GM23338 (cell line): Measurements from ENCODE around the gene ST8SIA6. TPM values are rescaled to one million over a fixed set of nuclear protein-coding genes. Genes with fewer than 3 reads are reported as not detected.

Source experiments
- ATAC-seq: fragments of 200-7000 bp; cut with Tn5 transposase; 3 replicates; pipeline ENCODE4 v1.9.1; 2020
- DNase-seq: peaks from one replicate; pipeline ENCODE4 v3.0.0-alpha.2; 2015; ENCODE audit warnings: low spot score
- H2AFZ ChIP-seq: fragments of 200-600 bp; sonication (generic); 2 replicates; pipeline ENCODE4 v1.8.0; 2016; ENCODE audit warnings: antibody characterized with exemption, mild to moderate bottlenecking, moderate library complexity
- H3F3A ChIP-seq: fragments of 200-600 bp; sonication (generic); replicated peaks from 2 replicates; pipeline ENCODE4 v1.8.0; 2017; ENCODE audit warnings: antibody characterized with exemption, mixed run types, low read depth
- H3K27ac ChIP-seq: fragments of 200-600 bp; sonication (generic); 2 replicates; pipeline ENCODE4 v1.6.1; 2016; ENCODE audit warnings: low read depth
- H3K27me3 ChIP-seq: fragments of 200-600 bp; sonication (generic); 2 replicates; pipeline ENCODE4 v1.8.0; 2016; ENCODE audit warnings: mild to moderate bottlenecking, mixed run types, moderate library complexity; ENCODE audit not compliant: insufficient read depth
- H3K36me3 ChIP-seq: fragments of 200-600 bp; sonication (generic); 2 replicates; pipeline ENCODE4 v1.8.0; 2016; ENCODE audit warnings: mild to moderate bottlenecking; ENCODE audit not compliant: insufficient read depth
- H3K4me1 ChIP-seq: fragments of 200-600 bp; sonication (generic); 2 replicates; pipeline ENCODE4 v1.8.0; 2016; ENCODE audit warnings: mild to moderate bottlenecking, moderate library complexity; ENCODE audit not compliant: insufficient read depth
- H3K4me2 ChIP-seq: fragments of 200-600 bp; sonication (generic); 2 replicates; pipeline ENCODE4 v1.7.1; 2017; ENCODE audit warnings: mixed run types
- H3K4me3 ChIP-seq: fragments of 200-600 bp; sonication (generic); 2 replicates; pipeline ENCODE4 v1.6.1; 2016; ENCODE audit warnings: mixed run types
- H3K79me2 ChIP-seq: fragments of 200-600 bp; sonication (generic); replicated peaks from 2 replicates; pipeline ENCODE4 v1.8.0; 2017; ENCODE audit warnings: mild to moderate bottlenecking; ENCODE audit not compliant: insufficient read depth
- H3K9me2 ChIP-seq: fragments of 200-600 bp; sonication (generic); 2 replicates; pipeline ENCODE4 v1.8.0; 2017; ENCODE audit not compliant: insufficient read depth
- H4K20me1 ChIP-seq: fragments of 200-600 bp; sonication (generic); replicated peaks from 2 replicates; pipeline ENCODE4 v1.8.0; 2017; ENCODE audit warnings: mild to moderate bottlenecking; ENCODE audit not compliant: insufficient read depth
- H3K27ac Mint-ChIP-seq: 2 replicates; pipeline ENCODE4 v1.8.0; 2020; ENCODE audit warnings: inconsistent platforms, mild to moderate bottlenecking, moderate library complexity, mixed read lengths
- H3K27me3 Mint-ChIP-seq: 3 replicates; pipeline ENCODE4 v1.8.0; 2022; ENCODE audit warnings: low read depth, mild to moderate bottlenecking, moderate library complexity, mixed read lengths, inconsistent platforms; ENCODE audit not compliant: insufficient read depth, poor library complexity
- H3K36me3 Mint-ChIP-seq: 3 replicates; pipeline ENCODE4 v1.8.0; 2021; ENCODE audit warnings: low read depth, mild to moderate bottlenecking, inconsistent platforms, moderate library complexity, mixed read lengths
- H3K4me1 Mint-ChIP-seq: 3 replicates; pipeline ENCODE4 v1.8.0; 2020; ENCODE audit warnings: mild to moderate bottlenecking, inconsistent platforms, mixed read lengths
- H3K4me3 Mint-ChIP-seq: 3 replicates; pipeline ENCODE4 v1.8.0; 2021; ENCODE audit warnings: moderate library complexity, mild to moderate bottlenecking, inconsistent platforms, mixed read lengths
- H3K9me3 Mint-ChIP-seq: 3 replicates; pipeline ENCODE4 v1.8.0; 2020; ENCODE audit warnings: moderate library complexity, mild to moderate bottlenecking, inconsistent platforms, mixed read lengths
- CREB1 ChIP-seq: fragments of 250-450 bp; sonication (Bioruptor Pico); IDR thresholded peaks from 2 replicates; pipeline ENCODE4 v1.5.0; 2020; ENCODE audit warnings: low read depth, mild to moderate bottlenecking, moderate library complexity
- EZH2 ChIP-seq: fragments of 200-600 bp; sonication (generic); IDR thresholded peaks from one replicate; pipeline ENCODE4 v1.8.0; 2017; ENCODE audit warnings: antibody characterized with exemption, mild to moderate bottlenecking, low read depth; ENCODE audit not compliant: unreplicated experiment
- EZH2phosphoT487 ChIP-seq: fragments of 200-600 bp; sonication (generic); IDR thresholded peaks from one replicate; pipeline ENCODE4 v1.8.1; 2018; ENCODE audit warnings: antibody characterized with exemption; ENCODE audit not compliant: unreplicated experiment
- JUNB ChIP-seq: IDR thresholded peaks from one replicate; pipeline ENCODE4 v1.6.1; 2016; ENCODE audit warnings: antibody characterized with exemption; ENCODE audit not compliant: unreplicated experiment
- NANOG ChIP-seq: IDR thresholded peaks from 2 replicates; pipeline ENCODE4 v1.6.1; 2016; ENCODE audit warnings: antibody characterized with exemption, borderline replicate concordance
- POLR2AphosphoS5 ChIP-seq: IDR thresholded peaks from 2 replicates; pipeline ENCODE4 v1.6.1; 2016; ENCODE audit warnings: antibody characterized with exemption, low read depth
- STAT1 ChIP-seq: IDR thresholded peaks from one replicate; pipeline ENCODE4 v1.6.1; 2016; ENCODE audit warnings: antibody characterized with exemption; ENCODE audit not compliant: unreplicated experiment
- ZNF114 ChIP-seq: fragments of 250-450 bp; sonication (Bioruptor Pico); IDR thresholded peaks from 2 replicates; pipeline ENCODE4 v1.5.0; 2020; ENCODE audit warnings: mild to moderate bottlenecking, moderate library complexity
- ZNF331 ChIP-seq: fragments of 250-450 bp; sonication (Bioruptor Pico); IDR thresholded peaks from 2 replicates; pipeline ENCODE4 v1.5.0; 2020; ENCODE audit warnings: low read depth, mild to moderate bottlenecking, moderate library complexity
- polyA plus RNA-seq: library from polyadenylated mRNA; unstranded; fragments of >200 nt; fragmentation: Nextera tagmentation; extraction: Ambion mirVana; gene quantifications from 2 replicates; pipeline ENCODE4 v1.2.1, GENCODE V29; 2016
- total RNA-seq: library from RNA; depleted of rRNA; stranded (reverse); fragments of >200 nt; shearing (Covaris generic); gene quantifications from 2 replicates; pipeline ENCODE4 v1.2.3, GENCODE V29; 2014
- TF ChIP-seq, protein P1 (sequence below): IDR thresholded peaks from one replicate; pipeline ENCODE4 v1.6.1; 2018; ENCODE audit warnings: antibody characterized with exemption; ENCODE audit not compliant: unreplicated experiment
- TF ChIP-seq, protein P2 (sequence below): IDR thresholded peaks from 2 replicates; pipeline ENCODE4 v1.6.1; 2016; ENCODE audit warnings: antibody characterized with exemption
- TF ChIP-seq, protein P3 (sequence below), 2 experiments: fragments of 200-600 bp in 1 of 2; sonication (generic) in 1 of 2; conservative IDR thresholded peaks; 2 replicates each; pipeline versions ENCODE4 v1.5.1 to v1.6.1; 2016 to 2017; ENCODE audit warnings: antibody characterized with exemption in 2 of 2, low read depth in 2 of 2, mild to moderate bottlenecking in 2 of 2, moderate library complexity in 1 of 2
- TF ChIP-seq, protein P4 (sequence below): fragments of 250-450 bp; sonication (Bioruptor Pico); IDR thresholded peaks from 2 replicates; pipeline ENCODE4 v1.5.0; 2020; ENCODE audit warnings: mild to moderate bottlenecking, moderate library complexity

Gene ST8SIA6
- total and polyA plus RNA-seq, 2 experiments from 2014 or later = 1.6 to 2.3 TPM

DNA sequence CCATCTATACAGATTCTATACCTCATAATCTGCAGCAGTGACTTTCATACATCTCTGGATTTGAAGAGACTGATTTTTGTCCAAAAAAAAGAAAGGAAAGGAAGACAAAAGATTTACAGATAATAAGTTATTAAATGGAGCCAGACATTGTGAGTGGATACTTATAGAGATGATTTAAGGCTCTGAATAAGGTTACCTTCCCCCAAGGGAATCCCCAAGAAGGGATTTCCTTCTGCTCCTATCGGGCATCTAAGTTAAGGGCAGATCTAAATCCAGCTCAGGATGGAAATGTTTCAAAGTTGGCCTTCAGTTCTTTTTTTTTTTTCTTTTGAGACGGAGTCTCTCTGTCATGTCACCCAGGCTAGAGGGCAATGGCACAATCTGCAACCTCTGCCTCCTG lies 97.6 kb downstream of the ST8SIA6 start:
- no peak overlapping the region for H2AFZ ChIP-seq
- H3K27ac Mint-ChIP-seq = no peak overlapping the region
- no peaks in the 10 kb centered on the region for H3K9me2 ChIP-seq
- H3K4me3 ChIP-seq = no peak overlapping the region
- H3K4me3 Mint-ChIP-seq = no peak overlapping the region
- no peak for TF ChIP-seq EZH2
- TF ChIP-seq NANOG = no peak
- TF ChIP-seq STAT1 = no peak
- TF ChIP-seq, protein P1, sequence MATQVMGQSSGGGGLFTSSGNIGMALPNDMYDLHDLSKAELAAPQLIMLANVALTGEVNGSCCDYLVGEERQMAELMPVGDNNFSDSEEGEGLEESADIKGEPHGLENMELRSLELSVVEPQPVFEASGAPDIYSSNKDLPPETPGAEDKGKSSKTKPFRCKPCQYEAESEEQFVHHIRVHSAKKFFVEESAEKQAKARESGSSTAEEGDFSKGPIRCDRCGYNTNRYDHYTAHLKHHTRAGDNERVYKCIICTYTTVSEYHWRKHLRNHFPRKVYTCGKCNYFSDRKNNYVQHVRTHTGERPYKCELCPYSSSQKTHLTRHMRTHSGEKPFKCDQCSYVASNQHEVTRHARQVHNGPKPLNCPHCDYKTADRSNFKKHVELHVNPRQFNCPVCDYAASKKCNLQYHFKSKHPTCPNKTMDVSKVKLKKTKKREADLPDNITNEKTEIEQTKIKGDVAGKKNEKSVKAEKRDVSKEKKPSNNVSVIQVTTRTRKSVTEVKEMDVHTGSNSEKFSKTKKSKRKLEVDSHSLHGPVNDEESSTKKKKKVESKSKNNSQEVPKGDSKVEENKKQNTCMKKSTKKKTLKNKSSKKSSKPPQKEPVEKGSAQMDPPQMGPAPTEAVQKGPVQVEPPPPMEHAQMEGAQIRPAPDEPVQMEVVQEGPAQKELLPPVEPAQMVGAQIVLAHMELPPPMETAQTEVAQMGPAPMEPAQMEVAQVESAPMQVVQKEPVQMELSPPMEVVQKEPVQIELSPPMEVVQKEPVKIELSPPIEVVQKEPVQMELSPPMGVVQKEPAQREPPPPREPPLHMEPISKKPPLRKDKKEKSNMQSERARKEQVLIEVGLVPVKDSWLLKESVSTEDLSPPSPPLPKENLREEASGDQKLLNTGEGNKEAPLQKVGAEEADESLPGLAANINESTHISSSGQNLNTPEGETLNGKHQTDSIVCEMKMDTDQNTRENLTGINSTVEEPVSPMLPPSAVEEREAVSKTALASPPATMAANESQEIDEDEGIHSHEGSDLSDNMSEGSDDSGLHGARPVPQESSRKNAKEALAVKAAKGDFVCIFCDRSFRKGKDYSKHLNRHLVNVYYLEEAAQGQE = no peak
- TF ChIP-seq ZNF114 (CRISPR knock-in tag) = no peak
- TF ChIP-seq ZNF331 (CRISPR knock-in tag) = no peak
- no peak for TF ChIP-seq EZH2phosphoT487
- TF ChIP-seq, protein P2, sequence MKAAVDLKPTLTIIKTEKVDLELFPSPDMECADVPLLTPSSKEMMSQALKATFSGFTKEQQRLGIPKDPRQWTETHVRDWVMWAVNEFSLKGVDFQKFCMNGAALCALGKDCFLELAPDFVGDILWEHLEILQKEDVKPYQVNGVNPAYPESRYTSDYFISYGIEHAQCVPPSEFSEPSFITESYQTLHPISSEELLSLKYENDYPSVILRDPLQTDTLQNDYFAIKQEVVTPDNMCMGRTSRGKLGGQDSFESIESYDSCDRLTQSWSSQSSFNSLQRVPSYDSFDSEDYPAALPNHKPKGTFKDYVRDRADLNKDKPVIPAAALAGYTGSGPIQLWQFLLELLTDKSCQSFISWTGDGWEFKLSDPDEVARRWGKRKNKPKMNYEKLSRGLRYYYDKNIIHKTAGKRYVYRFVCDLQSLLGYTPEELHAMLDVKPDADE = no peak
- no peak for TF ChIP-seq JUNB
- TF ChIP-seq POLR2AphosphoS5 = no peak
- TF ChIP-seq CREB1 (CRISPR knock-in tag) = no peak
- TF ChIP-seq, protein P3, sequence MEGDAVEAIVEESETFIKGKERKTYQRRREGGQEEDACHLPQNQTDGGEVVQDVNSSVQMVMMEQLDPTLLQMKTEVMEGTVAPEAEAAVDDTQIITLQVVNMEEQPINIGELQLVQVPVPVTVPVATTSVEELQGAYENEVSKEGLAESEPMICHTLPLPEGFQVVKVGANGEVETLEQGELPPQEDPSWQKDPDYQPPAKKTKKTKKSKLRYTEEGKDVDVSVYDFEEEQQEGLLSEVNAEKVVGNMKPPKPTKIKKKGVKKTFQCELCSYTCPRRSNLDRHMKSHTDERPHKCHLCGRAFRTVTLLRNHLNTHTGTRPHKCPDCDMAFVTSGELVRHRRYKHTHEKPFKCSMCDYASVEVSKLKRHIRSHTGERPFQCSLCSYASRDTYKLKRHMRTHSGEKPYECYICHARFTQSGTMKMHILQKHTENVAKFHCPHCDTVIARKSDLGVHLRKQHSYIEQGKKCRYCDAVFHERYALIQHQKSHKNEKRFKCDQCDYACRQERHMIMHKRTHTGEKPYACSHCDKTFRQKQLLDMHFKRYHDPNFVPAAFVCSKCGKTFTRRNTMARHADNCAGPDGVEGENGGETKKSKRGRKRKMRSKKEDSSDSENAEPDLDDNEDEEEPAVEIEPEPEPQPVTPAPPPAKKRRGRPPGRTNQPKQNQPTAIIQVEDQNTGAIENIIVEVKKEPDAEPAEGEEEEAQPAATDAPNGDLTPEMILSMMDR (conservative IDR thresholded peaks at IDR 0.05; ENCODE audit: low read depth in 2 of 2) = no peak
- TF ChIP-seq, protein P4, sequence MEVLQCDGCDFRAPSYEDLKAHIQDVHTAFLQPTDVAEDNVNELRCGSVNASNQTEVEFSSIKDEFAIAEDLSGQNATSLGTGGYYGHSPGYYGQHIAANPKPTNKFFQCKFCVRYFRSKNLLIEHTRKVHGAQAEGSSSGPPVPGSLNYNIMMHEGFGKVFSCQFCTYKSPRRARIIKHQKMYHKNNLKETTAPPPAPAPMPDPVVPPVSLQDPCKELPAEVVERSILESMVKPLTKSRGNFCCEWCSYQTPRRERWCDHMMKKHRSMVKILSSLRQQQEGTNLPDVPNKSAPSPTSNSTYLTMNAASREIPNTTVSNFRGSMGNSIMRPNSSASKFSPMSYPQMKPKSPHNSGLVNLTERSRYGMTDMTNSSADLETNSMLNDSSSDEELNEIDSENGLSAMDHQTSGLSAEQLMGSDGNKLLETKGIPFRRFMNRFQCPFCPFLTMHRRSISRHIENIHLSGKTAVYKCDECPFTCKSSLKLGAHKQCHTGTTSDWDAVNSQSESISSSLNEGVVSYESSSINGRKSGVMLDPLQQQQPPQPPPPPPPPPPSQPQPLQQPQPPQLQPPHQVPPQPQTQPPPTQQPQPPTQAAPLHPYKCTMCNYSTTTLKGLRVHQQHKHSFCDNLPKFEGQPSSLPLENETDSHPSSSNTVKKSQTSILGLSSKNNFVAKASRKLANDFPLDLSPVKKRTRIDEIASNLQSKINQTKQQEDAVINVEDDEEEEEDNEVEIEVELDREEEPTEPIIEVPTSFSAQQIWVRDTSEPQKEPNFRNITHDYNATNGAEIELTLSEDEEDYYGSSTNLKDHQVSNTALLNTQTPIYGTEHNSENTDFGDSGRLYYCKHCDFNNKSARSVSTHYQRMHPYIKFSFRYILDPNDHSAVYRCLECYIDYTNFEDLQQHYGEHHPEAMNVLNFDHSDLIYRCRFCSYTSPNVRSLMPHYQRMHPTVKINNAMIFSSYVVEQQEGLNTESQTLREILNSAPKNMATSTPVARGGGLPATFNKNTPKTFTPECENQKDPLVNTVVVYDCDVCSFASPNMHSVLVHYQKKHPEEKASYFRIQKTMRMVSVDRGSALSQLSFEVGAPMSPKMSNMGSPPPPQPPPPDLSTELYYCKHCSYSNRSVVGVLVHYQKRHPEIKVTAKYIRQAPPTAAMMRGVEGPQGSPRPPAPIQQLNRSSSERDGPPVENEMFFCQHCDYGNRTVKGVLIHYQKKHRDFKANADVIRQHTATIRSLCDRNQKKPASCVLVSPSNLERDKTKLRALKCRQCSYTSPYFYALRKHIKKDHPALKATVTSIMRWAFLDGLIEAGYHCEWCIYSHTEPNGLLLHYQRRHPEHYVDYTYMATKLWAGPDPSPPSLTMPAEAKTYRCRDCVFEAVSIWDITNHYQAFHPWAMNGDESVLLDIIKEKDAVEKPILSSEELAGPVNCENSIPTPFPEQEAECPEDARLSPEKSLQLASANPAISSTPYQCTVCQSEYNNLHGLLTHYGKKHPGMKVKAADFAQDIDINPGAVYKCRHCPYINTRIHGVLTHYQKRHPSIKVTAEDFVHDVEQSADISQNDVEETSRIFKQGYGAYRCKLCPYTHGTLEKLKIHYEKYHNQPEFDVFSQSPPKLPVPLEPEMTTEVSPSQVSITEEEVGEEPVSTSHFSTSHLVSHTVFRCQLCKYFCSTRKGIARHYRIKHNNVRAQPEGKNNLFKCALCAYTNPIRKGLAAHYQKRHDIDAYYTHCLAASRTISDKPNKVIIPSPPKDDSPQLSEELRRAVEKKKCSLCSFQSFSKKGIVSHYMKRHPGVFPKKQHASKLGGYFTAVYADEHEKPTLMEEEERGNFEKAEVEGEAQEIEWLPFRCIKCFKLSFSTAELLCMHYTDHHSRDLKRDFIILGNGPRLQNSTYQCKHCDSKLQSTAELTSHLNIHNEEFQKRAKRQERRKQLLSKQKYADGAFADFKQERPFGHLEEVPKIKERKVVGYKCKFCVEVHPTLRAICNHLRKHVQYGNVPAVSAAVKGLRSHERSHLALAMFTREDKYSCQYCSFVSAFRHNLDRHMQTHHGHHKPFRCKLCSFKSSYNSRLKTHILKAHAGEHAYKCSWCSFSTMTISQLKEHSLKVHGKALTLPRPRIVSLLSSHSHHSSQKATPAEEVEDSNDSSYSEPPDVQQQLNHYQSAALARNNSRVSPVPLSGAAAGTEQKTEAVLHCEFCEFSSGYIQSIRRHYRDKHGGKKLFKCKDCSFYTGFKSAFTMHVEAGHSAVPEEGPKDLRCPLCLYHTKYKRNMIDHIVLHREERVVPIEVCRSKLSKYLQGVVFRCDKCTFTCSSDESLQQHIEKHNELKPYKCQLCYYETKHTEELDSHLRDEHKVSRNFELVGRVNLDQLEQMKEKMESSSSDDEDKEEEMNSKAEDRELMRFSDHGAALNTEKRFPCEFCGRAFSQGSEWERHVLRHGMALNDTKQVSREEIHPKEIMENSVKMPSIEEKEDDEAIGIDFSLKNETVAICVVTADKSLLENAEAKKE = no peak
- no peaks in the 10 kb centered on the region for H3F3A ChIP-seq
- no peak overlapping the region for H3K27ac ChIP-seq
- H3K27me3 ChIP-seq = no peaks in the 10 kb centered on the region
- no peaks in the 10 kb centered on the region; the same call in 1 of the 2 replicates for H3K4me1 ChIP-seq
- H3K4me1 Mint-ChIP-seq = no peaks in the 10 kb centered on the region
- no peak overlapping the region for H3K4me2 ChIP-seq
- H4K20me1 ChIP-seq = no peaks in the 10 kb centered on the region
- no peaks in the 10 kb centered on the region for H3K36me3 Mint-ChIP-seq
- no peak for DNase-seq
- ATAC-seq = no peak
- no peaks in the 10 kb centered on the region for H3K9me3 Mint-ChIP-seq
- no peaks in the 10 kb centered on the region for H3K79me2 ChIP-seq
- no peaks in the 10 kb centered on the region for H3K36me3 ChIP-seq
- no peaks in the 10 kb centered on the region for H3K27me3 Mint-ChIP-seq
